Measurements from ENCODE around the gene CNGA1.

The CNGA1 gene

GRCh38 chr4:47899639-47900038 lies 116.8 kb downstream of the CNGA1 start:
- DNase-seq (ENCODE audit: low read depth) = no peak

DNA sequence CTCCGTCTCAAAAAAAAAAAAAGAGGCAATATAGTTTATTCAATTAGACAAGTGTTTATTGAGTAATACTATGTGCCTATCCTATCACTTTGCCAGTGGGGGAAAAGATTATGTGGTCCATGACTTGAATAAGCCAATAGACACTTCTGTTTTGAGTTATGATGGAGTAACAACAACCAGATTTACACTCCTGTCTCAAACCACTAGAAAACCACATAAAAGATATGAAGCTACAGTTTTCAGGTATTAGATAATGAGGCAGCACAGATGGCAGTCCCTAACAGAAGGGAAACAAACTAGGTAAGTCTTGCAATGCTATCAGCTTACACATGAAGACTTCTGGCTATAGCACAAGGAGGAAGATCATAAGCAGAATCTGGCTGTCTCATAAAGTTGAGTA lies 124.6 kb downstream of the CNGA1 start:
- DNase-seq (ENCODE audit: low read depth) = no peak

All from T follicular helper cell (primary cell).